CD4-positive, alpha-beta T cell treated with Interleukin-21 for 1 hour (primary cell): Measurements from ENCODE around the gene SH2B3.
"Not testable (repeated sequence)": the region's sequence is repeated elsewhere in the genome, so short reads cannot be mapped to it uniquely, and the experiment has no call there.

Experiments used
- DNase-seq: peaks from one replicate; pipeline ENCODE4 v3.0.0-alpha.2; 2020

SH2B3 gene

DNA sequence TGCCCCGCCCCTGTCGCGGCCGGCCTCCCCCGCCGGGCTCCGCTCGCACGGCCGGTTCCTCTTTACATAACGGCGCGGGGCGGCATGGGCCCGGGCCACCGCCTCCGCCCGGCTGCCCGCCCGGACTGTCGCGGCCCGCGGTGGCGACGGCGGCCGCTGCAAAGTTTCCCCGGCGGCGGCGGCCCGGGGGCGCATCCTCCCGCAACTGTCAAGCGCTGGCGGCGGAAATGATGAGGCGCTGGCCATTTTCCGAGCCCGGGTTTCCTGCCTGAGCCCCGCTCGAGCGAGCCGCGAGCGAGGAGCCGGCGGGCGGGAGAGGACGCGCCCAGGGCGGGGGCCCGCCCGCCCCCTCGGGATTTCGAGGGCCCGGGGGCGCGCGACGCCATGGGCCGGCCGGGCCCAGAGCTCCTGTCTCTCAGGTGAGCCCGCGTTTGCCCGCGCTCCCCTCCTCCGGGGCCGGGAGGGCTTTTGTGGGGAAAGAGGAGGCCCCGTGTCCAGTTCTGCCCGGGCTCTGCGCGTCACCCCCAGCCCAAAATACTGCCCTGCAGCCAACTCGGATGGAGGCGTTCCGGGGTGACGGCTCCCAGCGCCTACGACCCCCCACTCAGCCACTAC lies at the start of gene SH2B3:
SH2B3 (plus strand) TSS at position 65 of the 615 bp plus-strand sequence. CDS start 12,223 bp downstream, outside the sequence.
- DNase-seq = no peak

- peak; percentile 10 for DNase-seq
These were observed 46.4 kb upstream of the SH2B3 start for GRCh38 chr12:111359231-111359913.

DNA sequence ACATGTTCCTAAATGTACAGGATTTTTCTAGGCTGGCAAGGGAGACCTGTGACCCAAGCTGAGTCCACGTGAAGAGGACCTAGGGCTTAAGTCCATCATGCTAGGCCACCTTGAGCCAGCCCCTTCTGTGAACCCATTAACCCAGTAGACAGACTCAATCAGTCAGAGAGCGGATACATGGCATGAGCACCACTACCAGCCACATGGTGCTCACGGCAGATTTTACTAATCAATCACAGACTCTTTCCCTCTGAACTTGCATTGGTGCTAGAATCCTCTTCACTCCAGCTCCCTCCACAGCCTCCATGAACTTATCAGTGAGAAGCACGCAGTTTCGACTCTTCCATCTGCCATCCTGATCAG lies 45.8 kb upstream of the SH2B3 start:
- DNase-seq = no peak

DNA sequence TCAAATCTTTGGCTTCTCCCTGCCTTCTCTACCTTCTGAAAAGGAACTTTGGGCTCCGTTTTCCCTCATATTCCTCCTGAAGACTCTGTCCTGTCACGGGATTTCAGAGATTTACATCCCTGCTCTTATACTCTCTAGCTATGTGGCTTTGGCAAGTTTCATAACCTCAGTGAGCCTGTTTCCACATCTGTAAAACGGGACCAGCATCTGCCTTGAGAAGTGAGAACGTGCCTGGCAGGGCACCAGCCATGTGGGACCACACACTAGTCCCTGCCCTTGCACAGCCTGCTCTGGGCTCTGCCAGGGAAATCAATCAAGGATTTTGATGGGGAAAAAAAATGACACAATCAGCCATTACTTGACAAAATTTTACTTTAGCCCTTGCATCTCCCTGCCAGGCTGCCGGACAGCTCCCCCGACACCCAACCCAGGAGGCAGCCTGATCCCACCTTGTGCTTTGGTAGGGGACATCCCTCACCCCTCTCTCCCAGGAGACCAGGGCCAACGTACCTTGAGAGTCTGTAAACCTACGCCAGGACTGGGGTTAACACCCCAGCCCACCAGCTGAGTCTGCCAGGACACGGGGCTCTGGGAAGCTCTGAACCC lies 45.3 kb upstream of the SH2B3 start:
- no peak for DNase-seq

- DNase-seq = no peak
These were observed 44.5 kb upstream of the SH2B3 start for GRCh38 chr12:111361073-111361716.

DNA sequence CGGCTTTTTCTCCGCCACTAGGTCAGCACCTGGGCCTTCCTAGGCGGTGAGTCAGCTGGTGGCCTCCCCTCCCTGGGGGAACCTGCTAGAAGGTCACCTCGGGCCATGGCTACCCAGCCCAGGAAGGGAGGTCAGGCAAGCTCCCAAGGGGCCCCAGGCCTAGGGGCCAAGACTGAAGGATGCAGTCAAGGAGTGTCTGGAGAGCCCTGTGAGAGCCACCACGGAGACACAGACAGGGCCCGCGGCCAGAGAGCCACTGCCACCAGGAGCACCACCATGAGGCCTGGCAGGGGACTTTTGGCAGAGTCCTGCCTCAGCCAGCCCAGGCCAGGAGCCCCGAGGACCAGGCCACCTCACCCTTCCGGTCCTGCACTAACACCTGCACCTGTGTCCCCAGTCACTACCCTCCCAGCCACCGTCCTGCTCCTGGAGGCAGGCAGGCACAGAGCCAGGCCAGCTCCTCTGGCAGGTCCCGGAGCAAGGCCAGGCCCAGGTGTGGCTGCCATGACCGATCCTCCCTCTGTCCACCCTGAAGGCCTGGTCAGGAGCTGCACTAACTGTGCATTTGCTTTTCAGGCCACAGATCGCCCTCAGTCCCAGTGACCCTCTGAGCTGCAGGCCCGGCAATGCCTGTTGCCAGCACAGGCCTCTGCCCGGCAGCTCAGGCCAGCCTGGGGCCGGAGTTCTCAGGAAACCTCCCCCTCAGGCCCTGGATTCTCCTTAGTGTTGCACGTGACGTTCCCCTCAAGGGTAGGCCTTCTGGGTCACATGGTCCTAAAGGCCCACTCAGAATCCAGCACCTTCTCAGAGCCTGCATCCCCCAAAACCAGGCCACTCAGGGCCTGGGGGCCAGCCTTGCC lies 43.8 kb upstream of the SH2B3 start:
- DNase-seq = no peak

- no peak for DNase-seq
These were observed 42.8 kb upstream of the SH2B3 start for GRCh38 chr12:111362687-111363475.

DNA sequence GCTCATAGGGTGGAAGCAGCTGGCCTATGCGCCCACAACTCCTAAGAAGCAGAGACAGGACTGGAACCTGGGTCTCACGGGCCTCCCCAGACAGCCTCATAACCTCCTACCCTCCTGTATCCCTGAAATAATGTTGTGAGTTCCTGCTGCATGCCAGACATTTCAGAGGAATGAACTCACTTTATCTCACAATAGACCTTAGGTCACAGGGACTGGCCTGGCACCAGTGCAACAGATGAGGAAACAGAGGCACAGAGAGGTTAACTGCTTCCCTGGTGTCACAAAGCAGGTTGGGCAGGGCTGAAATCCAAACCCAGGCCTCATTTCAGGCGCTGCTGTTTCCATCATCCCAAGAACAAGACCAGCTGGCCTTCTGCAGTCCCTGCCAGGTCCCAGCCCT lies 42.1 kb upstream of the SH2B3 start:
- no peak for DNase-seq

GRCh38 chr12:111366075-111366474 lies 39.6 kb upstream of the SH2B3 start:
- DNase-seq = no peak

DNA sequence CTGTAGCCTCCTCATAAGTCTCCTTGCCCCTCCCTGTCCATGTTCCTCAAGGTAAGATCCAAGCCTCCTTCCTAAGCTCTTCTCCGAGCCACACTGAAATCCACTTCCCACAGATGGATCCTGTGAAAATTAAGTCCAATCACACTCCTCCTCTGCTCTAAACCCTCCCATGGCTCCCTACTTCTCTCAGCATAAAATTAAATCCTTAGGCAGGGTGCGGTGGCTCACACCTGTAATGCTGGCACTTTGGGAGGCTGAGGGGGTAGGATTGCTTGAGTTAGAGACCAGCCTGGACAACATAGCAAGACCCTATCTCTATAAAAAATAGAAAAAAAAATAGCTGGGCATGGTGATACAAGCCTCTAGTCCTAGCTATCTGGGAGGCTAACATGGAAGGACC lies 39.1 kb upstream of the SH2B3 start:
- DNase-seq = no peak

DNA sequence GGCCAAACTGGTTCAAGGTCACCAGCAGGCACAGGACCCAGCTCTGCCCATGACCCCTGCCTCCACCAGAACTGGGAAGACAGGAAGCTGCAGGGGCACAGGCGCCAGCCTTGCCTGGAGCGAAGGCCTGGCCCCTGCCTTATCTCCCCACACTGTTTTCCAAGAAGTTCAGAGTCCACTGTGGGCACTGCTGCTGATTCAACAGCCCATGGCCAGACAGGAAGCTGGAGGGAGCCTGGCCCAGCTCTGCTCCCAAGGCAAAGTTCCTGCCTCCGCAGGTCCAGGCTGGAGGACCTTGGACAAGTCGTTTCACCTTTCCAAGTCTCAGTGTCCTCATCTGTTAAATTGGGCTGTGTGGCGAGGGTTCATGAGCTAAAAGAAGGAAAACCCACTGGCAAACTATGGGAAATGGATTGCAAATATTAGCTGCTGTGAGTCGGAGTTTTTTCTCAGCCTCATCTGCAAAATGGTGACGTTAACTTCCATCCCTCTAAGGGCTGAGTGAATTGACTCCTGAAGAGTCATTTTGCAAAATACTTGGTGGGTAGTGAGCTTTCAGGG lies 38.0 kb upstream of the SH2B3 start:
- DNase-seq = no peak

DNA sequence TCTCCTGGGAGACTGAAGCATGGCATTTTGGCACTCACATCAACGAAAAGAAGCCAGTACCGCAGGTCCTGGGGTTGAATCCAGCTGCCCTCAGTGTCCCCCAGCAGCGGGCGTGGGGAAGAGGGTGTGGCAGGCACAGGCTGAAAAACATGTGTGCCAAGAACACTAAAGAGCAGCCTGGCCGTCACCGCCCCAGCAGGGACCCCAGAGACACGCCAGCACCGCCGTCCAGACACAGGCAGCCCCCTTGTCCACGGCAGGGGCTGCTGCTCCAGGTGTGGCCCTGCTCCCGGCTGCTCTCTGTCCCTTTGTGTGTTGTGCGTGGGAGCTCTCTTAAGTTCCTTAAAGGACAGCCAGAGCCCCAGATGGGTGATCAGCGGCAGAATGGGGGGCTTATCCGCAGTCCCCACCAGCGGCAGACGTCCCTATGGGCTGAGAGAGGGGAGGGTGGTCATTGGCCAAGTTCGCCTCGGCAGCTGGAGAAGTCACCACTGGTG lies 37.4 kb upstream of the SH2B3 start:
- no peak for DNase-seq

DNA sequence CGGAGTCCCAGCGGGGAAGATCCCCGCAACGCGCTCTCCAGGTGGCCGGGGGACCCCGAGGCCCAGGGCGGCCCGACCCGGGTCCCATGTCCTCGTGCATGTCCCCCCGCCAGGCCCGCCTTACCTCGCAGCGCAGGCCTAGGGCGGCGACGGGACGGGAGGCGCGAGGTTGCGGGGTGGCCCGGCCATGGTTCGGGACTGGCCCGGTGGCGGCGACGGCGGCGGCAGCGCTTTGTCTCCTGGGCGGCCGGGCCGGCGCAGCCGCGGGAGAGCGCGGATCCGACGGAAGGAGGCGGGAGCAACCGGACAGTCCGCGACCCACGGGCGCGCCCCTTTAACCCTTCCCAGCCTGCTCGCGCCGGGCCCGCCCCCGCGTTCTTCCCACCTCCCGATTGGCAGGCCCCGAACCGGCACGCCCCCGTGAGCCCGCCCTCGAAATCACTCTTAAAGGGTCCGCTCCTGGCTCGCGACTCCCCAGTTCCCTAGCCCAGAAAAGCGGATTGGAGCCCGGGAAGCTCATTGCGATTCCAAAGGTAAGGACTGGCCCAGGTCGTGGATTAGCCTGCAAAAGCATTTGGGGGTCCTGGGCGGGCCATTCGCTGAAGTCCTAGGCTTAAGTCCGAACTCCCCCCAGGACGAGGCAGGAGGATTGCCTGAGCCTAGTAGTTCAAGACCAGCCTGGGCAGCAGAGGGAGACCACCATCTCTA lies 36.8 kb upstream of the SH2B3 start, which contains the start of gene PHETA1:
PHETA1 (minus strand) TSS at position 308 of the 708 bp plus-strand sequence. CDS start 5,668 bp downstream, outside the sequence.
- DNase-seq = peak; percentile 78

- DNase-seq = no peak
These were observed 36.1 kb upstream of the SH2B3 start for GRCh38 chr12:111369496-111370220.

- not testable (repeated sequence) for DNase-seq
These were observed 32.5 kb upstream of the SH2B3 start for GRCh38 chr12:111373231-111373630.

GRCh38 chr12:111377440-111377839 lies 28.3 kb upstream of the SH2B3 start:
- no peak for DNase-seq

- no peak for DNase-seq
These were observed 25.7 kb upstream of the SH2B3 start for GRCh38 chr12:111379942-111380554.

GRCh38 chr12:111384596-111384995 lies 21.1 kb upstream of the SH2B3 start:
- DNase-seq = no peak

DNA sequence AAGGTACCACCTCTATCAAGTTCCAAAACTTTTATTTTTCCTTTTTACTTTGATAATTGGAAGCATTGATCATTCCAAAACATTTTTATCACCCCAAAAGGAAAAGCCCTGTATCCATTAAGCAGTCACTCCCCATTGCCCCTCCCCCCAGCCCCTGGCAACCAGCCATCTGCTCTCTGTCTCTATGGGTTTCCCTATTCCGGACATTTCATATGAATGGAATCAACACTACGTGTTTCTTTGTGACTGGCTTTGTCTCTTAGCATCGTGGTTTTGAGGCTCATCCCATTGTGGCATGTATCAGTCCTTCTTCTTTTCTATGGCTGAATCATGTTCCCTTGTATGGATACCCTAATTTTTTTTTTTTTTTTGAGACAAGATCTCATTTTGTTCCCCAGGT lies 18.8 kb upstream of the SH2B3 start:
- DNase-seq = no peak
